ENCODE measurements around the gene BAZ2A.

BAZ2A gene

DNA sequence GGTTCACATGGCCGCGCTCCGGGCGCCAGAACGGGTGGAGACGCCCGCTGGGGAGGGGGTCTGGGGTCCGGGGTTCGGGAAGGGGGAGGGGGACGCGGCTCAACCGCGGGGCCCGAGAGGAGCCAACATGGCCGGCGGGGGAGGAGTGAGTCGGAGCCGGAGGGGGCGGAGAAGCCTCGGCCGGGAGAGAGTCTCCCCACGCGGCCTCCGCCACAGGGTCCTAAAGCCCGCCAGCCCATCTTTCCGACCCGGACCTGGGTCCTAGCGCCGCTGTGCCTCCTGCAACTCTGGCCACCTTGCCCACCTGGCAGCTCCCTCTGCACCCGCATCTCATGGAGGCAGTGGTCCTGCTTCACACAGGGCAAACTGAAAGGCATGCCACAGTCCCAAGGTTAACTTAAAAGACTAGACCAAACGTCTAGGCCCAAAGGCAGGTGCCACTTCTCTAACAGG lies at the start of gene BAZ2A:
TSS of gene BAZ2A (minus strand) at position 147 of the 453 bp plus-strand sequence. CDS start 12,796 bp downstream, outside the sequence.
- ChIA-PET POLR2A (ENCODE audit: low non-redundant PET) (interaction anchor here (0.8 kb wide), 1 partner anchor 18 kb away, joined by 4 read pairs; no protein-coding TSS in a partner anchor), CTCF (interaction anchor here (1.0 kb wide), 1 partner anchor 11 kb away, joined by 3 read pairs; no protein-coding TSS in a partner anchor)
- peak within 1 kb of the TSS; percentile 87 for H3K27ac ChIP-seq
- DNase-seq (ENCODE audit: low spot score) = peak; percentile 90
- TF ChIP-seq, protein P1, sequence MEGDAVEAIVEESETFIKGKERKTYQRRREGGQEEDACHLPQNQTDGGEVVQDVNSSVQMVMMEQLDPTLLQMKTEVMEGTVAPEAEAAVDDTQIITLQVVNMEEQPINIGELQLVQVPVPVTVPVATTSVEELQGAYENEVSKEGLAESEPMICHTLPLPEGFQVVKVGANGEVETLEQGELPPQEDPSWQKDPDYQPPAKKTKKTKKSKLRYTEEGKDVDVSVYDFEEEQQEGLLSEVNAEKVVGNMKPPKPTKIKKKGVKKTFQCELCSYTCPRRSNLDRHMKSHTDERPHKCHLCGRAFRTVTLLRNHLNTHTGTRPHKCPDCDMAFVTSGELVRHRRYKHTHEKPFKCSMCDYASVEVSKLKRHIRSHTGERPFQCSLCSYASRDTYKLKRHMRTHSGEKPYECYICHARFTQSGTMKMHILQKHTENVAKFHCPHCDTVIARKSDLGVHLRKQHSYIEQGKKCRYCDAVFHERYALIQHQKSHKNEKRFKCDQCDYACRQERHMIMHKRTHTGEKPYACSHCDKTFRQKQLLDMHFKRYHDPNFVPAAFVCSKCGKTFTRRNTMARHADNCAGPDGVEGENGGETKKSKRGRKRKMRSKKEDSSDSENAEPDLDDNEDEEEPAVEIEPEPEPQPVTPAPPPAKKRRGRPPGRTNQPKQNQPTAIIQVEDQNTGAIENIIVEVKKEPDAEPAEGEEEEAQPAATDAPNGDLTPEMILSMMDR (conservative IDR thresholded peaks at IDR 0.05; ENCODE audit: low read depth) = no peak

- POLR2A ChIA-PET (ENCODE audit: low non-redundant PET) = no interaction called here
- CTCF ChIA-PET = interaction anchor here (0.6 kb wide), 1 partner anchor 17 kb away, joined by 3 read pairs; no protein-coding TSS in a partner anchor
- DNase-seq (ENCODE audit: low spot score) = no peak
- TF ChIP-seq, protein P1 (conservative IDR thresholded peaks at IDR 0.05; ENCODE audit: low read depth) = no peak
- H3K27ac ChIP-seq = peak overlapping the region; percentile 44
Observed at GRCh38 chr12:56678852-56679251, 48.7 kb upstream of the BAZ2A start.

GRCh38 chr12:56677680-56678079 lies 47.6 kb upstream of the BAZ2A start:
- ChIA-PET POLR2A (ENCODE audit: low non-redundant PET) (interaction anchor here (1.1 kb wide), 1 partner anchor 9 kb away, joined by 3 read pairs; no protein-coding TSS in a partner anchor), CTCF (no interaction called here)
- no peak for DNase-seq (ENCODE audit: low spot score)
- TF ChIP-seq, protein P1 (conservative IDR thresholded peaks at IDR 0.05; ENCODE audit: low read depth) = no peak
- peak overlapping the region; percentile 49; the same call in 1 of the 2 replicates for H3K27ac ChIP-seq

- ChIA-PET POLR2A (ENCODE audit: low non-redundant PET) (interaction anchor here (1.1 kb wide), 1 partner anchor 9 kb away, joined by 3 read pairs; no protein-coding TSS in a partner anchor), CTCF (interaction anchor here (0.5 kb wide), 1 partner anchor 17 kb away, joined by 12 read pairs; no protein-coding TSS in a partner anchor)
- DNase-seq (ENCODE audit: low spot score) = no peak
- TF ChIP-seq, protein P1 (conservative IDR thresholded peaks at IDR 0.05; ENCODE audit: low read depth) = no peak
- peak overlapping the region; percentile 26 for H3K27ac ChIP-seq
Observed at GRCh38 chr12:56676851-56677580, 46.9 kb upstream of the BAZ2A start.

DNA sequence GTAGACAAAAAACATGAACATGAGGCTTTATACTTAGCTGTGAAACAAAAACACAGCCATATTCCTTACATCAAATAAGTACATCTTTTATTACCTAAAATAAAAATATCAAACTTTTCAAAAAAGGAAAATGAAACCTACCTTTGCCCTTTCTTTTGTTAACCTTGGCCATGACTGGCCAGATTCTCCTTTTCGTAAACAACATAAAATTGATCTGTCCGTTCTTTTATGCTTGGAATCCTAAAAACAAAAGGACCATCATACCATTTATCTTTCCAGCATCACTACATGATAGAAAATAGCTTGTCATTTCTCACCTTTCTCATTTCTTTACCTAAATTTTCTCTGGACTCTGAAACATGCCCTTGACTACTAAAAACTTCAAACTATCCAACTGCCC lies 41.5 kb upstream of the BAZ2A start:
- DNase-seq (ENCODE audit: low spot score) = no peak
- ChIA-PET CTCF (interaction anchor here (0.7 kb wide), 1 partner anchor 628 kb away, joined by 5 read pairs; no protein-coding TSS in a partner anchor), POLR2A (ENCODE audit: low non-redundant PET) (no interaction called here)
- H3K27ac ChIP-seq = no peak overlapping the region
- TF ChIP-seq, protein P1 (conservative IDR thresholded peaks at IDR 0.05; ENCODE audit: low read depth) = no peak

DNA sequence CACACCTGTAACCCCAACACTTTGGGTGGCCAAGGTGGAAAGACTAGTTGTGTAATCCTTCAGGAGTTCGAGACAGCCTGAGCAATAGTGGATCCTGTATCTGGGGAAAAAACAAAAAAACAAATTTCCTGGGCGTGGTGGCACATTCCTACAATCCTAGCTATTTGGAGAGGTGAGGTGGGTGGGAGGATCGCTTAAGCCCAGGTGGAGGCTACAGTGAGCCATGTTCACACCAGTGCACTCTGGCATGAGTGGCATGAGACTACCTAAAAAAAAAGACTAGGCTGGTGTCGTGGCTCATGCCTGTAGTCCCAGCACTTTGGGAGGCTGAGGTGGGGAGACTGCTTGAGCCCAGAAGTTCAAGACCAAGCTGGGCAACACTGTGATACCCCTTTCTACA lies 40.7 kb upstream of the BAZ2A start:
- no peak for DNase-seq (ENCODE audit: low spot score)
- TF ChIP-seq, protein P1 (conservative IDR thresholded peaks at IDR 0.05; ENCODE audit: low read depth) = no peak
- peak overlapping the region; percentile 46 for H3K27ac ChIP-seq
- ChIA-PET CTCF (interaction anchor here (0.7 kb wide), 2 partner anchors 265 to 629 kb away, joined by 3 to 5 read pairs; no protein-coding TSS in a partner anchor), POLR2A (ENCODE audit: low non-redundant PET) (no interaction called here)

Measured in RWPE1 (cell line).